Measurements from ENCODE around the gene MYO6. TPM values are rescaled to one million over a fixed set of nuclear protein-coding genes. Genes with fewer than 3 reads are reported as not detected.

The MYO6 gene
- total and polyA plus RNA-seq, 3 donors from 2014 or later, result 31.5 to 75.3 (median 69.2) TPM

GRCh38 chr6:75876152-75876551 is 127.1 kb downstream of the MYO6 start:
- Histone ChIP-seq H3K27me3 (no peaks in the 10 kb centered on the region), H3K4me3 (no peak overlapping the region), H3K4me1 (no peaks in the 10 kb centered on the region), H3K36me3 (ENCODE audit: low read depth, missing control alignments) (no peaks in the 10 kb centered on the region), H3K27ac (no peak overlapping the region), H3K9me3 (no peaks in the 10 kb centered on the region)
- no peak for DNase-seq
- intact Hi-C loops (cut with DNase I; ENCODE audit: low total_unique reads), result no loop called here
- TF ChIP-seq POLR2A (IDR thresholded peaks at IDR 0.05), result no peak
- no peak for TF ChIP-seq CTCF (IDR thresholded peaks at IDR 0.05)

- 76 to 85% methylated on average over 1 of the region's 1 CpG for WGBS, 2 donors
- H3K36me3 ChIP-seq (ENCODE audit: low read depth, missing control alignments), result no peaks in the 10 kb centered on the region
- no peak overlapping the region for H3K4me3 ChIP-seq
- no peak for DNase-seq
- H3K27ac ChIP-seq, result peak overlapping the region in 1 of 2 donors; percentile 26
- no peaks in the 10 kb centered on the region for H3K27me3 ChIP-seq
- TF ChIP-seq CTCF (IDR thresholded peaks at IDR 0.05), result no peak
- TF ChIP-seq POLR2A (IDR thresholded peaks at IDR 0.05), result no peak
- no peaks in the 10 kb centered on the region for H3K9me3 ChIP-seq
- intact Hi-C loops (cut with DNase I; ENCODE audit: low total_unique reads), result no loop called here
- peaks cover 3% of the 10 kb centered on the region for H3K4me1 ChIP-seq
Observed at GRCh38 chr6:75880305-75880704, 131.3 kb downstream of the MYO6 start.

- no peaks in the 10 kb centered on the region for H3K27me3 ChIP-seq
- no peak for DNase-seq
- no peaks in the 10 kb centered on the region for H3K9me3 ChIP-seq
- TF ChIP-seq CTCF (IDR thresholded peaks at IDR 0.05) (no peak), POLR2A (IDR thresholded peaks at IDR 0.05) (no peak)
- peaks cover 3% of the 10 kb centered on the region for H3K4me1 ChIP-seq
- no peak overlapping the region for H3K27ac ChIP-seq
- H3K36me3 ChIP-seq (ENCODE audit: low read depth, missing control alignments), result no peaks in the 10 kb centered on the region
- WGBS, 2 donors, result 69 to 98% methylated on average over 2 of the region's 2 CpGs
- H3K4me3 ChIP-seq, result no peak overlapping the region
- intact Hi-C loops (cut with DNase I; ENCODE audit: low total_unique reads), result no loop called here
Observed at GRCh38 chr6:75882734-75883133, 133.7 kb downstream of the MYO6 start.

GRCh38 chr6:75884822-75885221 is 135.8 kb downstream of the MYO6 start:
- Histone ChIP-seq H3K4me3 (no peak overlapping the region), H3K27ac (no peak overlapping the region), H3K9me3 (no peaks in the 10 kb centered on the region), H3K4me1 (peaks cover 3% of the 10 kb centered on the region), H3K27me3 (no peaks in the 10 kb centered on the region), H3K36me3 (ENCODE audit: low read depth, missing control alignments) (no peaks in the 10 kb centered on the region)
- intact Hi-C loops (cut with DNase I; ENCODE audit: low total_unique reads), result no loop called here
- DNase-seq, result no peak
- 79 to 85% methylated on average over 2 of the region's 2 CpGs for WGBS, 2 donors
- TF ChIP-seq POLR2A (IDR thresholded peaks at IDR 0.05) (no peak), CTCF (IDR thresholded peaks at IDR 0.05) (no peak)

- TF ChIP-seq POLR2A (IDR thresholded peaks at IDR 0.05) (no peak), CTCF (IDR thresholded peaks at IDR 0.05) (no peak)
- H3K9me3 ChIP-seq, result no peaks in the 10 kb centered on the region
- no peaks in the 10 kb centered on the region for H3K4me1 ChIP-seq
- H3K27ac ChIP-seq, result no peak overlapping the region
- no peak for DNase-seq
- no peaks in the 10 kb centered on the region for H3K36me3 ChIP-seq (ENCODE audit: low read depth, missing control alignments)
- intact Hi-C loops (cut with DNase I; ENCODE audit: low total_unique reads), result no loop called here
- 92 to 94% methylated on average over 8 of the region's 8 CpGs for WGBS, 2 donors
- no peaks in the 10 kb centered on the region for H3K27me3 ChIP-seq
- no peak overlapping the region for H3K4me3 ChIP-seq
Observed at GRCh38 chr6:75892384-75892783, 143.3 kb downstream of the MYO6 start.
